Measurements from ENCODE around the gene GOPC. TPM values are rescaled to one million over a fixed set of nuclear protein-coding genes. Genes with fewer than 3 reads are reported as not detected.

Gene GOPC
- polyA plus RNA-seq, 1 donor, result 39.5 TPM

Other genes starting within 250 kb of the GOPC start
- gene ROS1, start 176.6 kb downstream of the GOPC start, polyA plus RNA-seq, result 1.6 TPM
- gene DCBLD1, start 119.8 kb downstream of the GOPC start, polyA plus RNA-seq, result 14.2 TPM
- 34.1 TPM for gene NUS1, start 73.0 kb upstream of the GOPC start, polyA plus RNA-seq

All from large intestine (tissue), 1 donor.